CD4-positive, alpha-beta T cell treated with Interleukin-2 at 100 ng/mL for 4 hours (primary cell): Measurements from ENCODE around the gene ASPDH.

Experiments
- DNase-seq: peaks from one replicate; pipeline ENCODE4 v3.0.0-alpha.2; 2020; ENCODE audit warnings: low spot score

The ASPDH gene

DNA sequence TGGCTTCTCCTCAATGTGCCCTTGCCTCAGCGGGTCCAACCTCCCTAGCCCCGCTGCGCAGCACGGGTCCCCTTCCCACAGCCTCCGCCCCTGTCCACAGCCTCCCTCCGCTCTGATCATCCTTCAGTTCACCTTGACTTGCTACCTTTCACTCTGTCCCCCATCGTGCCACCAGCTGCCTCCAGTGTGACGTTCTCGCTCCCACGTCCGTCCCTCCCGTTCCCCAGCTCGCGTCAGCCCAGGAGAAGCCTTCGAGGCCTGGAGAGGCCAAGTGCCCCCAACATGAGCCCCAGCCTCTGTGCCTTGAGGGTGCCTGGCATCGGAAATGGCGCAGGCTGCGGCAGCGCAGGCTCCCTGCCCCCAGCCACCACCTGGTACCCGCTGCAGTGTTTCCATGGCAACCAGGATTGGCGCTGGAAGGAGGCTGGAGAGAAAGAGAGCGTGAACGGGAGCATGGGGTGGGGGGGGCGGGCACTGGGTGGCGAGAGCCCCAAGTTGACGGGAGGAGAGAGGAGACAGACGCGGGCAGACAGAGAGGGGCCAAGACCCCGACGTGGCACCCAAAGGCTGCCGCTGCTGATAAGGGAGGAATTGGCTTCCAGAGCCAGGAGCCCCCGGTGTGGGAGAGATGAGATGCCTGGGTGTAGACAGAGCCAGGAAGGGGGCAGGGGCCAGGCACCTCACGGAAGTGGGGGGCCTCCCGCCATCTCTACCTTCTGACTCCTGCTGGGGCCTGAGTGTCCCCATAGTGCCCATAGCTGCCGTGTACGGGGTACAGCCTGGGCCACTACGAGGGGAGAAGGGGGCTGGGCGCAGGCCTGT, 844 bp upstream of the ASPDH start:
- no peak for DNase-seq

DNA sequence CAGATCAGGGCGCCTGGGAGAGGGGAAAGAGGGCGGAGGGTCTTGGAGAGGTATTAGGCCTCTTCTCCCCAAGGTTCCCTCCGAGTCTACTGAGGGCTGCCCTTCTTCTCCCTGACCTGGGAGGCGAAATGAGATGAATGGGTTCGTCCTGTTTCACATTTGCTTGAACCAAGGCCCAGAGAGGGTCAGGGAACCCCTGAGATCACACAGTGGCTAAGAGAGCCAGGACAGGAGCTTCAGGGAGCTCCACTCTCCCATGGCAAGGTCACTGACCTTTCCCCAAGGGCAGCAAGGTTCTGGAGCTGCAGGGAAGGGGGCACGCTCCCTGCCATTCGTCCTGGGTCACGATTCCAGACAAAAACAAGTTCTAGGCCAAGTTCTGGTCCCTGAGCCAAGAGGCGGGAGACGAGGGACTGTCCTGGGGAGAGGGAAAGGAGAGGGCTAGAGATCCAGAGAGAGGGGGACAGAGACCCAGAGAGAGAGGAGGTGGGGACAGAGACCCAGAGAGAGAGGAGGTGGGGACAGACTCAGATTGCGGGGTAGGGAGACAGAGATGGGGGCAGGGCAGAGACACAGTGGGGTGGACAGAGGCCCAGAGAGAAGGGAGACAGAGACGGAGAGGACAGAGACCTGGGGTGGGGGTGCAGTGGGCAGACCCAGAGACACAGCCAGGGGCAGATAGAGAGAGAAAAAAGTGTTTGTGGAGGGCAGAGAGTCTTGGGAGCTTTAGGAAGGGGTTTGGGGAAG, 541 bp downstream of the ASPDH start:
- DNase-seq: no peak

DNA sequence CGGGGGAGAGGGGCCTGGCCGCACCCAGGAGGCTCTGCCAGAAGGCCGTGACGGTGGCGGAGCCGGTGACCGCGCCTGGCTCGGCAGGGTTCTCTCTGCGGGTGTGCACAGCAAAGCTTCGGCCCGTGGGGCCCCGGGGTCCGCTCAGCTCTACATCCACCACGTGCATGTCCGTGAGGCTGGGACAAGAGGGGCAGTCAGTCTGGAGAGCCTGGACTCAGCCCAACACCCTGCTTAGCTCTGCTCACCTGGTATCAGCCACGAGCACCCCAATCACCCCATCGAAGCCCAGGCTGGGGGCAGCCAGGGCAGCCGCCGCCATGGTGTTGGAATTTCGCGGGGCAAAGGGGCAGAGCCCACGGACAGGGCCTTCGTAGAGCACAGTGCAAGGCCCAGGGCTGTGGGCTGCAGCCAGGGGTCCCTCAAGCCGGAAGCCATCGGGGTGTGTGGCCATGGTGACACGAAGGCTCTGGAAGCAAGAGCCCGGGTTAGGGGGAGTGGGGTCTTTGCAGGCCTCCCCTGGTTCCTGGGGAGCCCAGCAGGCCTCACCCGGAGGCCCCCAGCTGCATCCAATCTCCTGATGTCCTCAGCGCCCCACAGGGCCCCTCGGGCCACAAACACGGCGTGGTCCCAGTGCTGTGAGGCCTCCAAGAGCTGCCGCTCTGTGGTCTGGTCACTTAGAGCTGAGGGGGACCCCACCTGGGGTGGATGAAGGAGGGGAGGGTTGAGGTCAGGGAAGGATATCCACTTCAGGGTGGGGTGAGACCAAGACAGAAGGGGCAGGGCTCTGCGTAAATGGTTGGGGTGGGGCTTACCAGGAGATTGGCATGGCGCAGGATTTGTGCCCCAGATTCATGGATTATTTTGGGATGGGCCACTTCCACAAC, 1.4 kb downstream of the ASPDH start:
- no peak for DNase-seq

DNA sequence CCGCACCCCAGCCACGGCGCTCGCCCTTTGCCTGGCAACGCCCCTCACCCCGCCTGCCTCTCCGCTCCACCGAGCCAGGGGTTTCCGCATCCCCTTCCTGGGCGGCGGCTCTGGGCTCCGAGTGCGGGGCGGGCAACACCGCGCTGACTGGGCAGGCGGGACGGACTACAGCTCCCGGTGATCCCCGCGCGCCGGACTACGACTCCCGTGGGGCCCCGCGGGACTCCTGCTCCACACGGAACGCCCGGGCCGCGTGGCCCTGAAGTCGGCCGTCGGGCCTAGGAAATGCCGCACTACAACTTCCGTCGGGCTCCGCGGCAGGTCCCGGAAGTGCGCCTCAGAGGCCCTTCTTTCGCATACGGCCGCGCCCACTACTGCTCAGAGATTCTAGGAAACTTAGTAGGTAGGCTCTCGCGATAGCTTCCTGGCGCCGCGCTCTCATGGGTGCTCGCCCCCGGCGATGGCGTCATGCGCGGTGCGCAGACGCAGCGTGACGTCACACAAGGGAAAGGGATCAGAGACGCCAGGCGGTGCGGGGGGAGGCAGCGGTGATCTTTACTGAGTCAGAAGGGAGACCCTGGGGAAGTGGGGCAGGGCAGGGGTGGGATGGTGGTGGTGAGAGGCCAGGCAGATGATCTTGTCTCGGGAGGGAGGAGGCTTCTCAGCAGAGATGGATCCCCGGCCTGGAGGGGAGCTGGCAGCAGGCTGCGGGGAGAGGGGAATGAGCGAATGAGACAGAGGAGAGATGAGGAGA, 2.5 kb downstream of the ASPDH start, which contains the start of gene JOSD2:
Gene JOSD2 (minus strand): TSS at position 123 of the 754 bp plus-strand sequence. CDS start 760 bp downstream, outside the sequence.
- DNase-seq: peak; percentile 98

DNA sequence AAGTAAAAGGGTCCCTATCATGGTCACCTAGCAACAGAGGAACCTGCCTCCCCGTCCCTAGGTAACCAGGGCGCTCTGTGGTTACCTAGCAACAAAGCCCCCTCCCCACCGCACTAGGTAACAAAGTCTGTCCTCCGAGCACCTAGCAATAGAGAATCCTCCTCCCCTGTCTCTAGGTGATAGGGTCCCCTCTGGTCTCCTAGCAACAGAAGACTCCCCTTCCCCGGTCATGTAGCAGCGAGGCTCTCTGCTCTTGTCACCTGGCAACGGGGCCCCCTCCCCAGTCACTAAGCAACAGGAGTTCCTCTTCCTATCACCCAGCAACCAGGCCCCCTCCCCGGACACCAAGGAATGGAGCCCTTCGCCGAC, 3.0 kb downstream of the ASPDH start:
- DNase-seq: no peak

DNA sequence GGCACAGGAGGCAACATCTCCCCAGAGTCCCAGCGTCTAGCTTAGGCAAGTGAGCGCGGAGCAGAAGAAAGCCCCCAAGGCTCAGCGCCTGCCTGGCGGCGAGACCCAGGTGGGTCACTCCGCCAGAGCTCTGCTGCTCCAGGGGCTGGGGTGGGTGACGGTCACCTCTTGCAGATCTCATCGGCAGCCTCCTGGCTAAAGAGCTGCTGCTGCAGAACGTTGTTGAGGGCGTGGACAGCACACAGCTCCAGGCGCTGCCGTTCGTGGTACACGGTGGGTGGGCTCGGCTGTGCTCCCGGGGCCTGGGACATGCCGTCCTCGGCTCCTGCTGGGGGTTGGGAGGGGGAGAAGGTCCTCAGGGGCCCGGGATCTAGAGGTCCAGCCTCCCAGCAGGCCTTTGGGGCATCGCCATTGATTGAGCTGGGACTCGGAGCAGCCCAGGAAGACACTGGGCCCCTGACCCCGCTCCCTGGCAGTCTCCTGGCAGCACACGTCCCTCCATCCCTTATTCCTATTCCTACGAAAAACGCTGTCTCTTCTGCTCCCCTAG, 3.5 kb downstream of the ASPDH start:
- no peak for DNase-seq

DNA sequence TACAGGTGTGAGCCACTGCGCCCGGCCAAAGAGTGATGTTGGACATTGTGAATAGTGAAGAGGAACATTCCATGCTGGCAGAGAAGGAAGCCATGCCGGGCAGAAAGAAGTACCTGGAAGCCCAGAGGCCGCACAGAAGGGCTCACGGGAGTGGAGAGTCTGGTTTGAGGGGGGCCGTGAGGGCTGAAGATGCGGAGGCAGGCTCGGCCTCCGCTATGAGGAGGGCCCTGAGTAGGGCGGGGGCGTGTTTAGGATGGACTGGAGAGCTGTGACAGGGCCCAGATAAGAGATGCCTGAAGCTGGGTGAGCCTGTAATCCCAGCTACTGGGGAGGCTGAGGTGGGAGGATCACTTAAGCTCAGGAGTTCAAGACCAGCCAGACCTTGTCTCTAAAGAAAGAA, 4.3 kb downstream of the ASPDH start:
- DNase-seq: no peak

DNA sequence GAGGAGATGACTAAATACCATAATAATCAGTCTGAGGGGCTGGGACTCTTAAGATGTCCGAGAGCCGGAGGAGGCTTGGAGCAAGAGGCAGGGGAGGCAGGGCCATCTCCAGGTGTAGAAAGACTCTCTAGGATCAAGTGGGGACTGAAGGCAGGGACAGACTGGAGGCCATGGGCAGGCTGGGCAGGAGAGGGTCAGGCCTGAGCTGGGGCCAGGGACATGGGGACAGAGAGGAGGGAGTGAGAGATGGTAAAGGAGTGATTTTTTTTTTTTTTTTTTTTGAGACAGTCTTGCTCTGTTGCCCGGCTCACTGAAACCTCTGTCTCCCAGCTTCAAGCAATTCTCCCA, 4.9 kb downstream of the ASPDH start:
- DNase-seq: no peak

DNA sequence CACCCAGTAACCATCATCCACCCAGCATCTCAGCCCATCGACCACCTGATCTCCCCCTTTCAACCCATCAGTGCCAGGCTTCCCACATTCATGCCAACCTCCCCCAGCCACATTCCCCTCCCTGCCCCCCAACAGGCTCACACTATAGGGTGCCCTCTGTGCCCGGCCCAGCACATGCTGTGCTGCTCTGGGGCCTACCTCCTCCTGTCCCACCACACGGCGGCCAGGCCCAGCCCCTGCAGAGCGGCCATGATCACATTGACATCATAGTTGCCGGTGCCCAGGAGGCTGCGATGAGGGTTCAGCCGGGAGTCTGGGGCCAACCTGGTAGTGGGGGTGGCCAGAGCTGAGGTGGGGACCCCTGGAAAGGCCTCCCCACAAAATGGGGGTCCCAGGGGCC, 6.3 kb downstream of the ASPDH start:
- no peak for DNase-seq

DNA sequence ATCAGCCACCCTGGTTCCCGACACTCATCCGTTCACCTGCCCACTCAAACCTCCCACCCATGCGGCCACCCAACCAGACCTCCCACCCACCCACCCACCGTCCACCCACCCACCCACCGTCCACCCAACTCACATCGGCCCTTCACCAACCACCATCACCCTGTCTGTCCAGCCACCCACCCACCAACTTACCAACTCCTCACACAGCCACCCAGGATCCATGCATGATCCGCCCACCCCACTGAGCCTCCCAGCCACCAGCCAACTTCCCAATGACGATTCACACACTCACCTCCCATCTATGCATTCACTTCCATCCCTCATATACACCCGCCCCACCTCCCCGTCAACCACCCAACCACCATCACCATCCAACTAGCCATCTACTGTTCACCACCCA, 7.0 kb downstream of the ASPDH start:
- no peak for DNase-seq

DNA sequence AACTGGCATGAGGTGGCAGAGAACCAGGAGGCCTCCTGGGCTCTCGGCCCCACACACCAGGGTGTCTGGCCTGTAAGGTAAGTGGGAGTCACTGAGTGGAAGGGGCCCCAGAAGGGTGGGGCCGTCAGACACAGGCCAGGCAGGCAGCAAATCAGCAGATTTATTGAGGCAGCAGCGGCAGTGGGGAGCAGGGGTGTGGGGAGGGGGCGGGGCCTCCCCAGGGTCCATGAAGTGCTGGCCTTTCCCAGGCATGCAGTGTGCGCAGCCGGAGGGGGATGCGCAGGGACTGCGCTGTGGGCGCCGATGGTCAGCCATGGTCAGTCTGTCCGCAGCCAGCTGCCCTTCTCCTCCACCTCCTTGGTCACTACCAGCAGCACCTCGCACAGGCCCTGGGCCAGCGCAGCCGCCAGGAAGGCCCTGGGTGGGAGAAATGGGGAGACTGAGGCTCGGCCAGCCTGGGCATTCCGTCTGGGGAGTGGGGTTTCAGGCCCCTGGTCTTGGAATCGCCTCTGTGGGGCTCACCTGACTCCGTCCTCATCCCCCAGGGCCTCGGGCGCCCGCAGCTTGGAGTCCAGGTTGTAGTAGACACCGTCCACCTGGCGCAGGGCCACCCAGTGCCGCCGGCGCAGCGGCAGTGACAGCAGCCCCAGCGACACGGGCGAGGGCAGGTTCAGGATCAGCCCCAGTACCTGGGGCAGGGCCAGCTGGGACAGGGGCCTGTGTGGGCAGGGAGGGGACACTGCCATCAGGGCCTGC, 7.7 kb downstream of the ASPDH start:
- DNase-seq: no peak

DNA sequence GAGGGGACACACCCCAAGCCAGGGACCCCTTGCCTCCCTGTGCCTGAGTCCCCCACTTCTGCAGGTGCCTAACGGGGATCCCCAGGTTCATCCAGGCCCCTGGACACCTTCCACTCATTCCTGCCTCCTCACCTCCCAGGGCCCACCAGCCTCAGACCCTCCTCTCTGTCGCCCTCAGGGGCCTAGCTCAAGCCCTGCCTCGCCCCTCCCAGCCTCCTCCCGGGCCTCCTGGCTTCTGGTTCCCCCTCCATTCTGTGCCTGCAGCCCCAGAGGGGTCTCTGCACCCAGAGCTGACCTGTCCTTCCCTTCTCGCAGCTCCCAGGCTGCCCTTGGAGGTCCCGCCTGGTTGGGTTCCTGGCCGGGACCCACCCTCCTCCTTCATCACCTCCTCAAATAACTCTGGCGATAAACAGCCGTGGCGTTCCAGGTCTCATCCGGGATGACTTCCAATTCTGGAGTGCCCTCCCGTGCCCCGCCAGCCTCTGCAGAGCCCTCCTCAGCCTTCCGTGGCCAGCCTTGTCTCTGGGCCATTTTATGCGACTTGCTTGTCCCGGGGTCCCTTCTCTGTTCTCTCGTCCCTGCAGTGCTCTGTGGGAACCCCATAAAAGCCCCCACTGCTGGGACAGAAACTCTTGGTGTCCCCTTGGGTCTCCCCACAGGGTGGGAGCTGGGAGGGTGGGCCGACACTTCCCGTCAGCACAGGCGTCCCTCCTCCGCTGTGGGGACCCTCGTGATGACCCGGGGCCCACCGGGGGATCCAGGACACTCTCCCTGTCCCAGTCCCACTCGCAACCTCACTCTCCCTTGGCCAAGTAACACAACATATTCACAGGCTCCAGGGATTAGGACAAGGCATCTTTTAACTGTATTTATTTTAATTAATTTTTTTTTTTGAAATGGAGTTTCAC, 11.9 kb downstream of the ASPDH start:
- no peak for DNase-seq

DNA sequence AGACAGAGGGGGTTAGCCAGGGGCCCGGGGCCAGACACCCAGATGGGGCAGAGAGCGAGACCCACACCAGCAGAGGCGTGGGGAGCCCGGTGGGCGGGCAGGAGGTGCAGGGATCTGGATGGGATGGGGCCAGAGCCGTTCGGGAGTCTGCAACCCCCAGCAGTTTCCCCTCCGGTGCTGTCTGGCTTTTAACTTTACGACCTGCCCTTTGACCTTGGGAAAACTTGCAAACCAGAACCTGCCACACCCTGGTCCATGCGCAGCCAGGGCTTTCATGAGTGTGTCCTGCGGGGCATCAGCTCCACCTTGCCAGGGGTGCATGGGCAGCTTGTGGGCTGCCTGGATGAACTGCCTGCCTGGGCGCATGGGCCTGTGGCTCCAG, 12.5 kb downstream of the ASPDH start:
- no peak for DNase-seq

DNA sequence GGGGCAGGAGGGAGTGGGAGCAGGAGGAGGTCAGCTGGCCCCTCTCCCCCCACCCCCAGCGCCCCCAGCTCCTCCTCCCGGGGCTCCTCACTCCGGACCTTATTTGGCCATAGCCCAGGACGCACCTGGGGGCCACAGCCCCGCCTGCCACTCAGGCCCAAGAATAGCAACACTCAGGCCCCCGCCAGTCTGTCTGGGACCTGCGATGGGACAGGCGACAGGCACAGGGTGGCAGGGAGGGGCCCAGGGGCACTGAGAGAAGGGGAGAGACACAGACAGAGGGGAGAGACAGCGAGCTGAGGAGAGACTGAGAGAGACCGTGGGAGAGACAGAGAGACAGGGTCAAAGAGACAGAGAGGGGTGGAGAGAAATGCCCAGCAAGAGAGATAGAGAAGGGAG, 13.0 kb downstream of the ASPDH start:
- DNase-seq: no peak

DNA sequence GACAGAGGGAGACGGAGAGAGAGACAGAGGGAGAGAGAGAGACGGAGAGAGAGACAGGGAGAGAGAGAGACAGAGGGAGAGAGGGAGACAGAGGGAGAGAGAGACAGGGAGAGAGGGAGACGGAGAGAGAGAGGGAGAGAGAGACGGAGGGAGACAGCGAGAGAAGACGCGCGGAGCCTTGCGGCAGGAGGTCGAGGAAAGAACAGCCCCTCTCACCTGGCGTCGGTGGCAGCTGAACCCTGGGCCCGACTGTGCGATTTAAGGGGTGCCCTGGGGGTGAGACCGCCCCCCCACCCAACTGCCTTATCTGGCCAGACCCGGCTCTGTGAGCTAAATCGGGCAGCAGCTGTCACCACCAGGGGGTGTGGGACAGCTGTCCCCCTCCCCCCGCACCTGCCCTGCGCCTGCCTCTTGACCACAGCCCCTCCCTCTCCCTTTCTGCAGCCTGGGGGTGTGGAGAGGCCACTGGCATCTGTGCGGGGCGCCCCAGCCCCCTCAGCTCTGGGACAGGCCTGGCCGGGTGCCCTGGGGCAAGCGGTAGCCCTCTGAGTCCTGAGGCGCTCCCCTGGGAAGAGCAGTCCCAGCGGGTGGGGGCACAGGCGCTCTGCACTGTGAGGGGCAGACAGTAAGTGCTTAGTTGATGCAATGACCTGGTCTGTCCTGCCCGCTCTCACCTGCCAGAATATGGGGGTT, 13.5 kb downstream of the ASPDH start:
- no peak for DNase-seq

DNA sequence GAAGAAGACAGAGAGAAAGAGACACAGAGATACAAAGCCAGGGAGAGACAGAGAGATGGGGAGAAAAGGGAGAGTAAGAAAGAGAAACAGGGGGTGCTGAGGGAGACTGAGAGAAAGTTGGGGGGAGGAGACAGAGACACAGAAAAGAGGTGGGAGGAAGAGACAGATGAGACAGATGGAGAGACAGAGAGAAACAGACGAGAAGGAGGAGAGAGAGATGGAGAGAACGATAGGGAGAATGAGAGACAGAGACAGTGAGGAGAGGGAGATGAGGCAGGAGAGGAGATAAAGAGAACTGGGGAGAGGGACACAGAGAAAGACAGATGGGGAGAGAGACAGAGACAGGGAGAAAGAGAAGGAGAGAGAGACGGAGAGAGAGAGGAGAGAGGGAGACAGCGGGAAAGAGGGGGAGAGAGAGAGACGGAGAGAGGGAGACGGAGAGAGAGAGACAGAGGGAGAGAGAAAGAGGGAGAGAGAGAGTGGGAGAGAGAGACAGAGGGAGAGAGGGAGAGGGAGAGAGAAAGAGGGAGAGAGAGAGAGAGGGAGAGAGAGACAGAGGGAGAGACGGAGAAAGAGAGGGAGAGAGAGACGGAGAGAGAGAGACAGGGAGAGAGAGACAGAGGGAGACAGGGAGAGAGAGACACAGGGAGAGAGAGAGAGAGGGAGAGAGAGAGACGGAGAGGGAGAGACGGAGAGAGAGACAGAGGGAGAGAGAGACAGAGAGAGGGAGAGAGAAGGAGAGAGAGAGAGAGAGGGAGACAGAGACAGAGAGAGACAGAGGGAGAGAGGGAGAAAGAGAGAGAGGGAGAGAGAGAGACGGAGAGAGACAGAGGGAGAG, 15.3 kb downstream of the ASPDH start:
- DNase-seq: no peak

DNA sequence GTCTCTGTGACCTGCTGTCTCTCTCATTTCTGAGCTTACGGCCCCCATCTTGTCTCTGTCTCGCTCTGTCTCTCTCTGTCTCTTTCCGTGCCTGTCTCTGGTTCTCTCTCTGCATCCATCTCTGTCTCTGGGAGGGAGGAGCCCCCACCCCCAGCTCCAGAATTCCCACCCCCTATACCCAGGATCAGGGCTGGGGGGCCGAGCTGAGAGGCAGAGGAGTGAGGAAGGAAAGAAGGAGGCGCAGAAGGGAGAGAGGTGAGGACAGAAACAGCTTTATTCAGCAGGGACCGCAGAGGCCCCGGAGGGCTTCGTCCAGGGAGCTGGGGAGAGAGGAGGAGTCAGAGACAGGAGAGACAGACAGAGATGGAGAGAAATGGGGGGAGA, 16.7 kb downstream of the ASPDH start:
- DNase-seq: no peak
